ENCODE results near the gene COPZ2.
"Not testable (repeated sequence)": the region's sequence is repeated elsewhere in the genome, so short reads cannot be mapped to it uniquely, and the experiment has no call there.

The COPZ2 gene

GRCh38 chr17:48006936-48007709 lies 30.5 kb downstream of the COPZ2 start:
- DNase-seq (ENCODE audit: low read depth in 2 of 2): no peak

GRCh38 chr17:48004983-48005382 lies 32.6 kb downstream of the COPZ2 start:
- DNase-seq (ENCODE audit: low read depth in 2 of 2): no peak

GRCh38 chr17:48003417-48004151 lies 34.0 kb downstream of the COPZ2 start:
- no peak for DNase-seq (ENCODE audit: low read depth in 2 of 2)

DNA sequence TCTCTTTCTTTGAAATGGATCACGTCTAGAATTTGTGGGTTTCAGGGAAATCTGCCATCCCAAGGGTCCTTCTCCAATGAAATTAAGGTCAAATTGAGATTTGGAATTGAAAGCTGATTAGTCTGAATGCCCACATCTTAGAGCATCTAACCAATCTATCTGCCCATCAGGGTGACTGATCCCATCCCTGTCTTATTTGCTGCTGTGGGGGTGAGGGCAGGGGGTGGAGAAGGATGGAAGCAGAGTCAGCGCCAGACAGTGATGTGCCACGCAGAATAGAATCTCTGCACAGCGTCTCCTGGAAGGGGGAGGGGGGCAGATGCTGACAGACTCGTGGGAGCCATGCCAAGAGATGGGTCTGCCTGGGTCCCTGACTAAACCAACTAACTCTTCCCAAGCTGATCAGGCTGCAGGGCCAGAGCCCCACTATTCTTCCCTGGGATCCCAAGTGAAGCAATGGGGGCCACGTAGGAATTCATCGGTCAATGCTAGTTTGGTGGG lies 34.6 kb downstream of the COPZ2 start:
- no peak for DNase-seq (ENCODE audit: low read depth in 2 of 2)

- no peak for DNase-seq (ENCODE audit: low read depth in 2 of 2)
These were observed 35.2 kb downstream of the COPZ2 start for GRCh38 chr17:48002266-48002915.

DNA sequence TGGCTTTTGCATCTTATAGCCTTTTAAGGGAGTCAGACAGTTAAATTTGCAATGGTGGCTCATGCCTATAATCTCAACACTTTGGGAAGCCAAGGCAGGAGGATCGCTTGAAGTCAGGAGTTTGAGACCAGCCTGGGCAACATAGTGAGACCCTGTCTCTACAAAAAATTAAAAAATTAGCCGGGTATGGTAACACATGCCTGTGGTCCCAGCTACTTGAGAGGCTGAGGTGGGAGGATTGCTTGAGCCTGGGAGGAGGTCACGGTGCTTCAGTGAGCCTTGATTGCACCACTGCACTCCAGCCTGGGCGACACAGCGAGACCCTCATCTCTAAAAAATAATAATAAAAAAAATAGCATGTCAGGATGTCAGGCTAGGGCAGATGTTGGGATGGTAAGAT lies 35.9 kb downstream of the COPZ2 start:
- DNase-seq (ENCODE audit: low read depth in 2 of 2): not testable (repeated sequence)

- no peak for DNase-seq (ENCODE audit: low read depth in 2 of 2)
These were observed 36.4 kb downstream of the COPZ2 start for GRCh38 chr17:48001197-48001596.

DNA sequence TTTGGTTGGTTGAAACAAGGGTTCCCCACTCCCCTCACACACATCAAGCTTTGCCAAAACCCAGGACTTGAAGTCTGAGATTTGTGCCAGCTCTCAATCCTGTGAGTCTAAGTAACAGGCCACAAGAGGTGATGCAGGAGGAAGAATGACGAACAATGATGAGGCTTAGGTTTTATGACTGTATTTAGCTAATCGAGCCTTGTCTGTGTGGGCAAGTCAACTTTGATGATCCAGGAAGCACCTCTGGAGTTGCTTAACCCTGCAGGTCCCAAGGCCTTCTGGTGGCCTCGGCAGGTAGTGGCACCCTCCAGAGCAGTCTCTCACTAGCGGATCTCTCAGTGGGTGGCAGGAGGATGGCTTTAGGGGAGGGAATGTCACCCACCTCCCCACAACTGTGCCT lies 38.0 kb downstream of the COPZ2 start:
- no peak for DNase-seq (ENCODE audit: low read depth in 2 of 2)

- no peak for DNase-seq (ENCODE audit: low read depth in 2 of 2)
These were observed 39.6 kb downstream of the COPZ2 start for GRCh38 chr17:47998044-47998443.

GRCh38 chr17:47997586-47997985 lies 40.0 kb downstream of the COPZ2 start:
- no peak for DNase-seq (ENCODE audit: low read depth in 2 of 2)

GRCh38 chr17:47996201-47996600 lies 41.4 kb downstream of the COPZ2 start:
- DNase-seq (ENCODE audit: low read depth in 2 of 2): no peak

- no peak for DNase-seq (ENCODE audit: low read depth in 2 of 2)
These were observed 42.2 kb downstream of the COPZ2 start for GRCh38 chr17:47995241-47995935.

DNA sequence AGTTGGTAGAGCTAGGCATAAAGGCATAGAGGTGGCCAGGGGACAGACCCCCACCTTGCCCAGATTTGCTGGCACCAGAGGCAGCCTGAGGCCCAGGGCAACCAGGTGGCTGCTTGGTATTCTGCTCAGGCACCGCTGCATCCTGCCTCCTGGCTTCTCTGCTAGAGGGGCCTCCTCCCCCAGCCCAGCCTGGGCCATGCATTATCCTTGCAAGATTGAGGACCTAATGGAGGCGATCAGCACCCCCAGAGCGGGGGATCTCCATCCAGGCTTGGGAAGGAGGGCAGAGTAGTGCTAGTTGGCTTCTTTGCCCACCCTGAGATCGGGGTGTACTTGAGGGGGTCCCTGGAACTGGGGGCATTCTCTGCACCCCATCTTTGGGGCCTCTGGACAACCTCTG lies 42.9 kb downstream of the COPZ2 start:
- no peak for DNase-seq (ENCODE audit: low read depth in 2 of 2)

GRCh38 chr17:47993964-47994363 lies 43.6 kb downstream of the COPZ2 start:
- no peak for DNase-seq (ENCODE audit: low read depth in 2 of 2)

DNA sequence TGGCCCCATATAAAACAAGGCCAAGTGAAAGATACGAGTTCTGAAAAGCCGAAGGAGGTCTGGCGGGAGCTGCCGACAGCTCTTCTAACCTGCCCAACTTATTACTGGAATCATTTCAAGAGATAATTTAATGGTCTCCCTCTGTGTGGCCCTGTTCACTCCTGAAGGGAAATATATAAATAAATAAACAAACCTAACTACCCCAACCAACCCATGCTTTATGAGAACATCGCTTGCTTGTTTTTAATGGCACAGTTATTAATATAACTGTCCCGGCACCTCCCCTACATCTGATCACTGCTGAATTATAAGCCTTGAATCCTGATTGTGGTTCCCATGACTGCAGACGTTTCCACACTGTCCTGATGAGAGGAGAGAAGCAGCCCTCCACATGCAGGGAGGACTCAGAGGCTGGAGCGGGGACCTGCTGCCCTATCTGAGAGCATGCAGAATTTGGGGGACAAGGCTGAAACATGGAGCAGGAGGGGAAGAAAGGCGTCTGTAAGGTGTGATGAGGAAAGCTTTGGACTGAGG lies 44.5 kb downstream of the COPZ2 start:
- DNase-seq (ENCODE audit: low read depth in 2 of 2): no peak

DNA sequence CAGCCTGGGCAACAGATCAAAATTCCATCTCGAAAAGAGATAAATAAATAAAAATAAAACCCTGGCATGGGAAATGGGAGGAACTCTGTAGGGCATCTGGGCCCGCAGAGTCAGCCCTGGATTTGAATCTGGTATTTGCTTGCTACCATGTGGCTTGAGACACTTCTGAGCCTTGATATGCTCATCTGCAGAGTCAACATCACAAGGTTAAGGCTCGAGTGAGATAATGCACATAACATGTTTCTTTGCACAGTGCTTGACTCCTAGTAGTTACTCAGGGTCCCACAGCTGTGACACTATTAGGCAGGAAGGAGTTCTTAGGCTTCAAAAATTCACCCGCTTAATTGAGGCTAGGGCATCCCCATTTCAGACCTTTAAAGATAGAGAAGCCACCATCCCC lies 45.4 kb downstream of the COPZ2 start:
- no peak for DNase-seq (ENCODE audit: low read depth in 2 of 2)

DNA sequence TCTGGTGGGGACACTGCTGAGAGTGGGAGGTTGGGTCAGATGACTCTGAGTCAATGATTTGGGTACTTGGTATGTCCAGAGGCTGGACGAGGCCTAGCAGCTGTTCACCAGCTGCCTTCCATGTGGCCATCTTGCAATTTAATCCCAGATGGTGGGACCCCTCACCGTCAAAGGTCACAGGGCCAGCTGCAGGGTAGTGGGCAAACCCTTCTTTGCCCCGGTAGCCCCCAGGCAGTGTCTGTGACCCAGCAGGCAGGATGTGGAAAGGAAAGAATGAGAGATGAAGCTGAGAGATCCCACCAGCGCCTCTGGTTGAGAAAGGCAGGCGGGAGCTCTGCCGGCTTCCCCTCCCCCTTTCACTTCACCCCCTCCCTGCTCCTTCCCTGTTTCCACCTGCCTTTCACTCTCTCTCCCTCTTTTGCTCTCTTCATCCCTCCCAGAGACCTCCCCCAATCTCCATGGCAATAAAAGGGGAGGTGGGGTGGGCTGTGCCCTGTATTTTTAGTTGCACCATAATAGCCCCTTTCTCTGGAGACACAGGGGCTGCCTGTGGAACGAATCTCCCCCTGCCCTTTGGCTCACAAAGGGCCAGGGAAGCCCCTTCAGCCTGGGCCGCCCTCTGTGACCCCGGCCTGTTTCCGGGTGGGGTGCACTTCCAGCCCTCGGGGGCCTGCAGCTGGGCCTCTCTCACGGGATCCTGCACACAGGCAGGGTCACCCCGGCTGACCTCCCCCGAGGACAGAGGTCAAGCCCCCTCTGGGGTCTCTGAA lies 46.5 kb downstream of the COPZ2 start:
- no peak for DNase-seq (ENCODE audit: low read depth in 2 of 2)

DNA sequence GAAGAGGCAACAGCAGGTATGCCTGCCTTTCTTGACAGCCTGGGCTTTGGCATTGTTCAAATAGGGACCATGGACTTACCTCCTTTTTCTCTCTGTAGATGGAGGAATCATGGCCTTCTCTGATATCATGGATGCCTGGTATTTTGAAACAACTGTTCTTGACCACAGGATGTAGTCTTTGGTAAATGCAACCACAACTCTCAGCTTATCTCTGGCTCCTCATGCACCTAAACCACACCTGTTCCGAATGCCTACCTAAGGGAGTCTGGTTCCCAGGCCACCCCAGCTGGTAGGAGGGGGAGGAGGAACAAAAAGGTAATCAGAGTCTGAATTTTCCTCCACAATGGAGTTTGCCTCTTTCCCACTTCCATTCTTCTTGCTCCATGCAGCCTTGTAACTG lies 47.9 kb downstream of the COPZ2 start:
- no peak for DNase-seq (ENCODE audit: low read depth in 2 of 2)

GRCh38 chr17:47989159-47989558 lies 48.4 kb downstream of the COPZ2 start:
- DNase-seq (ENCODE audit: low read depth in 2 of 2): no peak

DNA sequence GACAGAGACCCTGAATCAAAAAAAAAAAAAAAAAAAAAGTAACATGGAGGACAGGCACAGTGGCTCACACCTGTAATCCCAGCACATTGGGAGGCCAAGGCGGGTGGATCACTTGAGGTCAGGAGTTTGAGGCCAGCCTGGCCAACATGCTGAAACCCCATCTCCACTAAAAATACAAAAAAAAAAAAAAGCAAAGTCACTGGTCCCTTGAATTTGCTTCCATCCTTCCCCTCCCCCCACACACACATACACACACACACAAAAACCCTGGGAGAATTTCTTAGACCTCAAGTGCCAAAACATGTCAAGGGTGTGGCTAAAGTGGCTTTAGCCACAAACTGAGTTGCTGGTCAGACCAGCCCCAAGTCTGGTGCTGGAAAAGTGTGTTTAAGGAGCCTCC lies 49.2 kb downstream of the COPZ2 start:
- not testable (repeated sequence) for DNase-seq (ENCODE audit: low read depth in 2 of 2)

DNA sequence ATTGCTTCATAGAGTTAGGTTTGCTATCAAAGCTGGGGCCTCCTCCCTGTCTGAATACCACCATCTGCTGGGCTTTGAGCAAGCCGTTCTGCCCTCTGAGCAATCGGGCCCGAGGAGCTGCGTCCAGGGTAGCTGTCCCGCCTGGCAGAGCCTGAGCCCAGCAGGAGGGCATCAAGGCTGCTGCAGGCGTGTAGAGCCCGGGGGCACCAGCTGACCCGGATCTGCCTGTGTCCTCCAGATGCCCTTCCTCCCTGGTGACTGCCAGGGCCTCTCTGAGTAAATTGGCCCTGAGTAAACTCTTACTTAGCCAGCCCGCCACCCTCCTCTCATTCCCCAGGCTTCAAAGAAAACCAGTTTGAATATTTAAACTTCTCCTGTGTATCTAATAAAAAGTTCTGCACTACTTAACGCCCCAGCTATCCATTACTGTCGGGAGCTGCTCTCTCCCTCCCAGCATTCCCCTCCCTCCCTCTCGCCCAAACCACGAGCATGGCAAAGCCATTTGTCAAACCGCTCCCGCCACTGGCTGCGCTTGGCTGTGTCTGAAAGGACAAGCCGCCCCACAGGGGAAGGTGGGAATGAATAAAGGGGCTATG lies 50.3 kb downstream of the COPZ2 start:
- DNase-seq (ENCODE audit: low read depth in 2 of 2): no peak
